Measurements from ENCODE around the gene GRIA1. TPM values are rescaled to one million over a fixed set of nuclear protein-coding genes. Genes with fewer than 3 reads are reported as not detected.

The GRIA1 gene
- total and polyA plus RNA-seq, 8 donors = 0.04 to 0.22 (median 0.05) TPM; not detected in 3

DNA sequence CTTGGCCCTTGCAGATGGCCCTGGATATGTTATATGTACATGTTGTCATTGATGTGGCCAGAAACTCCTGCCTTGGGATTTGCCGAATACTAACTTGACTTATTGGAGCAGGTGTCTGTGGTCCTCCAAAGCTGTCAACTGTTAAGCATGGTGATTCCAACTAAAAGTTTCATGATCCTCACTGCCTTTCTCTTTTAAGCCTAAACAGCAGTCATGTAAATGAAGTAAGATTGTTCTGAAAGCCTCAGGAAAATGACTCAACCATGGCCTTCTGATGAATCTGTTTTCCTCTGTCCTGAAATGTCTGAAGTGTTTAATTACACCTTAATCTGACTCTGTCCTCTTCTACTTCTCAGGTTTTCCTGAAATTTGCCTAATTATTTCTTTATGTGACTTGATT is 303.2 kb downstream of the GRIA1 start:
- FAIRE-seq = no peak
- H3K9me3 ChIP-seq = no peaks in the 10 kb centered on the region
- no peaks in the 10 kb centered on the region for H3K36me3 ChIP-seq
- H3K4me3 ChIP-seq = no peak overlapping the region
- no peak for ATAC-seq
- no peak overlapping the region for H3K27ac ChIP-seq
- TF ChIP-seq, protein P1, sequence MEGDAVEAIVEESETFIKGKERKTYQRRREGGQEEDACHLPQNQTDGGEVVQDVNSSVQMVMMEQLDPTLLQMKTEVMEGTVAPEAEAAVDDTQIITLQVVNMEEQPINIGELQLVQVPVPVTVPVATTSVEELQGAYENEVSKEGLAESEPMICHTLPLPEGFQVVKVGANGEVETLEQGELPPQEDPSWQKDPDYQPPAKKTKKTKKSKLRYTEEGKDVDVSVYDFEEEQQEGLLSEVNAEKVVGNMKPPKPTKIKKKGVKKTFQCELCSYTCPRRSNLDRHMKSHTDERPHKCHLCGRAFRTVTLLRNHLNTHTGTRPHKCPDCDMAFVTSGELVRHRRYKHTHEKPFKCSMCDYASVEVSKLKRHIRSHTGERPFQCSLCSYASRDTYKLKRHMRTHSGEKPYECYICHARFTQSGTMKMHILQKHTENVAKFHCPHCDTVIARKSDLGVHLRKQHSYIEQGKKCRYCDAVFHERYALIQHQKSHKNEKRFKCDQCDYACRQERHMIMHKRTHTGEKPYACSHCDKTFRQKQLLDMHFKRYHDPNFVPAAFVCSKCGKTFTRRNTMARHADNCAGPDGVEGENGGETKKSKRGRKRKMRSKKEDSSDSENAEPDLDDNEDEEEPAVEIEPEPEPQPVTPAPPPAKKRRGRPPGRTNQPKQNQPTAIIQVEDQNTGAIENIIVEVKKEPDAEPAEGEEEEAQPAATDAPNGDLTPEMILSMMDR (IDR thresholded peaks at IDR 0.05) = no peak
- H3K4me1 ChIP-seq = no peaks in the 10 kb centered on the region
- WGBS, 2 donors = 94% methylated on average over 1 of the region's 1 CpG
- DNase-seq = no peak
- intact Hi-C loops (cut with DNase I) = no loop called here
- no peaks in the 10 kb centered on the region for H3K27me3 ChIP-seq

DNA sequence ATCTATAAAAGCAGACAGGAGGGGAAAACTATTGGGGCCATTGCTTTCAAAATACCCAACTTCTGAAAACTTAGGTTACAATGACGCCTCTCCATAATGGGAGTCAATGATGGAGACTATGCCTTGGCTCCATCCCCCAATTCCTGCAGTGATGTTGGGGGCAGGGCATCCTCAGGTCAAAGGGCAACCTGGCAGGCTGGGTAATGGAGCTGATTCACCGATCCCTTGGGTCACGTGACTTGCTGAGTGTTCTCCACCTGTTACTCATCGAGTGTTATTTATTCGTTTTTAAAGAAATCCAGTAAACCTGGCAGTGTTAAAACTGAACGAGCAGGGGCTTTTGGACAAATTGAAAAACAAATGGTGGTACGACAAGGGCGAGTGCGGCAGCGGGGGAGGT is 303.9 kb downstream of the GRIA1 start:
- Histone ChIP-seq H3K36me3 (no peaks in the 10 kb centered on the region), H3K27ac (no peak overlapping the region), H3K27me3 (no peaks in the 10 kb centered on the region), H3K4me3 (no peak overlapping the region), H3K9me3 (no peaks in the 10 kb centered on the region), H3K4me1 (no peaks in the 10 kb centered on the region)
- no peak for FAIRE-seq
- no peak for ATAC-seq
- 70 to 75% methylated on average over 10 of the region's 10 CpGs for WGBS, 2 donors
- no peak for DNase-seq
- intact Hi-C loops (cut with DNase I) = no loop called here
- TF ChIP-seq, protein P1 (IDR thresholded peaks at IDR 0.05) = no peak

DNA sequence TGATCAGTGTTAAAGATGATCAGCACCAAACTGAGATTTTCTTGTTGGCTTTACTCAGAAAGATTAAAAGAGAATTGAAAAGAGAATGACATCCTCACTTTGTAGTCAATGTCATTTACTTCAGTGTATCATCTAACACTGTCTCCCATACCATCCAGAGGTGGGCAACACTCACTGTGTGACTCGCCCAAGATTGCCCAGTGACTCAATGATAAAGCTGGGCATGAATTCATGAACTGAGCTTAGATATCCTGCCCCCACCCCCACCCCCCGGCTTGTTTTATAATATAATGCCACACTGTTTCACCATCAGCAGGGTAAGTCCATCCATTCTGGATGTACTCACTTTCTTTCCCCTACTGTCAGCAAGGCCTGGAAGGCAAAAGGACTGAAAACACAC is 306.1 kb downstream of the GRIA1 start:
- Histone ChIP-seq H3K4me1 (no peaks in the 10 kb centered on the region), H3K9me3 (no peaks in the 10 kb centered on the region), H3K27me3 (no peaks in the 10 kb centered on the region), H3K4me3 (no peak overlapping the region), H3K36me3 (no peaks in the 10 kb centered on the region), H3K27ac (no peak overlapping the region)
- intact Hi-C loops (cut with DNase I) = no loop called here
- no peak for DNase-seq
- ATAC-seq = no peak
- 56 to 67% methylated on average over 2 of the region's 2 CpGs for WGBS, 2 donors
- FAIRE-seq = no peak
- TF ChIP-seq, protein P1 (IDR thresholded peaks at IDR 0.05) = no peak

DNA sequence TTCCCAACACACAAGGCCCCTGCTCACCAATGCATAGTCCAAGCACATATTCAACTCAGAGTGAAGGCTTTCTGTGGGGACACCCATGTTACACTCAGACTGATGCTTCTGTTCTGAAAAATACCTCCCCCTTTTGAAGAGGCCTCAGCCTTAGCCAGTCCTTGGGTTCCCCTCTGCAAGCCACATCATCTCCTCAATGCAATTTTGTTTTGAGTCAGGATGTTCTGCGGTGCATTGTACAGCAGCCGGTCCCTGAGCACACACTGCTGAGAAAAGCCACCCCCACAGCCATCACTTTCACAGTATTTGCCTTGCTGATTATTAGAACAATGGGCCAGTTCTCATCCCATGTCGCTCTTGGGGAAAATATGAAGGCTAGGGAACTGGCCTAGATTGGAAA is 307.0 kb downstream of the GRIA1 start:
- ATAC-seq (no peak), DNase-seq (no peak), FAIRE-seq (no peak)
- Histone ChIP-seq H3K9me3 (no peaks in the 10 kb centered on the region), H3K27me3 (no peaks in the 10 kb centered on the region), H3K36me3 (no peaks in the 10 kb centered on the region), H3K4me1 (no peaks in the 10 kb centered on the region), H3K4me3 (no peak overlapping the region), H3K27ac (no peak overlapping the region)
- intact Hi-C loops (cut with DNase I) = no loop called here
- TF ChIP-seq, protein P1 (IDR thresholded peaks at IDR 0.05) = no peak
- 53 to 63% methylated on average over 3 of the region's 3 CpGs for WGBS, 2 donors

DNA sequence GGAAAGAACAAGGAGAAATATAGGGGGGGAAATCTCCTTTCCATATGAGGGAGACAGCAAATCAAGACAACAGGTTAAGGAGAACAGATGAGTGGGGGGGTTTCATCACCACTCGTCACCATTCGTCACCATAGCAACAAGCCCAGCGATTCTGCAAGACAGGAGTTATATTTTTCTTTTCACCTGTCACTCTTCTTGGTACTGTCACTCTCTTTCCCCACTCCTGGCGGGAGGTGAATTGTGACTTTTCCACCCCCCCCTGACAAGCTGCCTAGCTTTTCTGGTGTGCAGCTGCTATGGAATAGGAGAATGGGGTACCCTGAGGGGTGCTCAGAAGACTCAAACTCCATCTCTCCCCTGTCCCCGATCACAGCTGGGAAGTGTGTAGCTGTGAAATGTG is 308.4 kb downstream of the GRIA1 start:
- no peaks in the 10 kb centered on the region for H3K9me3 ChIP-seq
- no peak overlapping the region for H3K27ac ChIP-seq
- H3K36me3 ChIP-seq = no peaks in the 10 kb centered on the region
- intact Hi-C loops (cut with DNase I) = no loop called here
- no peaks in the 10 kb centered on the region for H3K4me1 ChIP-seq
- TF ChIP-seq, protein P1 (IDR thresholded peaks at IDR 0.05) = no peak
- DNase-seq (no peak), ATAC-seq (no peak), FAIRE-seq (no peak)
- 60 to 78% methylated on average over 5 of the region's 5 CpGs for WGBS, 2 donors
- H3K4me3 ChIP-seq = no peak overlapping the region
- no peaks in the 10 kb centered on the region for H3K27me3 ChIP-seq
